Fibroblast of skin of right biceps (primary cell): ENCODE results near the gene COMMD10.
"Not testable (repeated sequence)": the region's sequence is repeated elsewhere in the genome, so short reads cannot be mapped to it uniquely, and the experiment has no call there.

ENCODE experiments used
- DNase-seq: peaks from one replicate; pipeline ENCODE4 v3.0.0-alpha.2; 2013

COMMD10 gene

GRCh38 chr5:116098998-116099397 lies 14.2 kb downstream of the COMMD10 start:
- no peak for DNase-seq

GRCh38 chr5:116104941-116105340 lies 20.1 kb downstream of the COMMD10 start:
- not testable (repeated sequence) for DNase-seq

- DNase-seq: no peak
Observed at GRCh38 chr5:116115163-116115562, 30.3 kb downstream of the COMMD10 start.

- peak; percentile 69 for DNase-seq
Observed at GRCh38 chr5:116130471-116130870, 45.6 kb downstream of the COMMD10 start.

GRCh38 chr5:116130976-116131375 lies 46.2 kb downstream of the COMMD10 start:
- no peak for DNase-seq

GRCh38 chr5:116133281-116133680 lies 48.5 kb downstream of the COMMD10 start:
- DNase-seq: no peak

GRCh38 chr5:116135344-116135743 lies 50.5 kb downstream of the COMMD10 start:
- no peak for DNase-seq

GRCh38 chr5:116137544-116138378 lies 52.9 kb downstream of the COMMD10 start:
- peak; percentile 47 for DNase-seq

GRCh38 chr5:116142495-116142894 lies 57.7 kb downstream of the COMMD10 start:
- DNase-seq: no peak

GRCh38 chr5:116144103-116144502 lies 59.3 kb downstream of the COMMD10 start:
- peak; percentile 49 for DNase-seq

GRCh38 chr5:116144991-116145390 lies 60.2 kb downstream of the COMMD10 start:
- no peak for DNase-seq

GRCh38 chr5:116145416-116145815 lies 60.6 kb downstream of the COMMD10 start:
- DNase-seq: no peak

GRCh38 chr5:116152169-116152568 lies 67.3 kb downstream of the COMMD10 start:
- peak; percentile 11 for DNase-seq

- DNase-seq: no peak
Observed at GRCh38 chr5:116153687-116154174, 68.9 kb downstream of the COMMD10 start.

GRCh38 chr5:116154252-116154651 lies 69.4 kb downstream of the COMMD10 start:
- no peak for DNase-seq

- no peak for DNase-seq
Observed at GRCh38 chr5:116154931-116155330, 70.1 kb downstream of the COMMD10 start.

GRCh38 chr5:116157902-116158301 lies 73.1 kb downstream of the COMMD10 start:
- DNase-seq: no peak

- DNase-seq: no peak
Observed at GRCh38 chr5:116159006-116159405, 74.2 kb downstream of the COMMD10 start.

GRCh38 chr5:116174111-116174510 lies 89.3 kb downstream of the COMMD10 start:
- no peak for DNase-seq

- no peak for DNase-seq
Observed at GRCh38 chr5:116176121-116176520, 91.3 kb downstream of the COMMD10 start.

- DNase-seq: no peak
Observed at GRCh38 chr5:116178925-116179324, 94.1 kb downstream of the COMMD10 start.

- no peak for DNase-seq
Observed at GRCh38 chr5:116209166-116209565, 124.3 kb downstream of the COMMD10 start.

- DNase-seq: no peak
Observed at GRCh38 chr5:116212225-116212624, 127.4 kb downstream of the COMMD10 start.

- DNase-seq: no peak
Observed at GRCh38 chr5:116216246-116216645, 131.4 kb downstream of the COMMD10 start.
